Esophagus muscularis mucosa (tissue), 4 donors: ENCODE measurements around the gene CLPSL1. TPM values are rescaled to one million over a fixed set of nuclear protein-coding genes. Genes with fewer than 3 reads are reported as not detected.

Source experiments
- DNase-seq: peaks from one replicate; pipeline ENCODE4 v3.0.0-alpha.2; 2017; ENCODE audit errors: extremely low spot score
- H3K27ac ChIP-seq, 4 donors: fragments of 200-600 bp; sonication (generic); replicated peaks in 1 of 4; 1 replicate in 3 of 4; 2 replicates in 1 of 4; pipeline ENCODE4 v1.5.1; 2016 to 2019; ENCODE audit warnings: mild to moderate bottlenecking in 1 of 4
- H3K27me3 ChIP-seq, 4 donors: fragments of 200-600 bp; sonication (generic); one replicate each; pipeline versions ENCODE4 v1.5.1 to v1.6.0; 2016 to 2019
- H3K36me3 ChIP-seq, 4 donors: fragments of 200-600 bp; sonication (generic); one replicate each; pipeline ENCODE4 v1.5.1; 2016 to 2019
- H3K4me1 ChIP-seq, 4 donors: fragments of 200-600 bp; sonication (generic); one replicate each; pipeline ENCODE4 v1.5.1; 2016 to 2019
- H3K4me3 ChIP-seq, 4 donors: fragments of 200-600 bp; sonication (generic); 1 replicate in 2 of 4; 2 replicates in 2 of 4; pipeline ENCODE4 v1.5.1; 2016 to 2019; ENCODE audit warnings: mild to moderate bottlenecking in 4 of 4, moderate library complexity in 1 of 4
- H3K9me3 ChIP-seq, 4 donors: fragments of 200-600 bp; sonication (generic); 1 replicate in 3 of 4; 2 replicates in 1 of 4; pipeline ENCODE4 v1.5.1; 2016 to 2019
- CTCF ChIP-seq, 3 experiments: fragments of 200-600 bp in 2 of 3; fragments of 450-650 bp in 1 of 3; sonication (generic) in 2 of 3; IDR thresholded peaks; one replicate each; pipeline ENCODE4 v1.5.1; 2017 to 2019; ENCODE audit warnings: antibody characterized with exemption in 3 of 3, mild to moderate bottlenecking in 2 of 3, moderate library complexity in 1 of 3
- EP300 ChIP-seq: sonication (generic); formaldehyde crosslinking; IDR thresholded peaks from one replicate; pipeline ENCODE4 v1.6.1; 2017; ENCODE audit warnings: antibody characterized with exemption
- POLR2A ChIP-seq: fragments of 450-650 bp; IDR thresholded peaks from one replicate; pipeline ENCODE4 v1.6.1; 2017; ENCODE audit warnings: antibody characterized with exemption, moderate library complexity, mild to moderate bottlenecking, low read depth
- POLR2AphosphoS5 ChIP-seq, 2 donors: sonication (generic); formaldehyde crosslinking; IDR thresholded peaks; one replicate each; pipeline ENCODE4 v1.6.1; 2017; ENCODE audit warnings: antibody characterized with exemption in 2 of 2
- WGBS: methylation state at CpG from one replicate; pipeline ENCODE4 v1.1.5; 2018; 5-methylcytosine and 5-hydroxymethylcytosine counted together
- intact Hi-C: fragments of 100-400 bp; cut with DNase I; formaldehyde crosslinking; loops from one replicate; pipeline ENCODE4 v1.15.1; 2023
- total RNA-seq, 4 donors: library from RNA; depleted of rRNA; stranded (reverse); fragments of >200 nt; gene quantifications; one replicate each; pipeline versions ENCODE4 v1.1.0 to v1.2.1, GENCODE V29; 2016

CLPSL1 gene
- total RNA-seq, 4 donors from 2014 or later, result not detected

GRCh38 chr6:35787266-35788218, 6.7 kb downstream of the CLPSL1 start:
- WGBS, result 86% methylated on average over 13 of the region's 13 CpGs
- peaks cover 0 to 85% (median 20%) of the 10 kb centered on the region in 4 donors for H3K27me3 ChIP-seq
- intact Hi-C loops, result loop anchor here (1.0 kb wide), 1 partner anchor 11 kb away; no protein-coding TSS in a partner anchor

GRCh38 chr6:35788423-35788982, 7.7 kb downstream of the CLPSL1 start:
- no peak overlapping the region for H3K4me3 ChIP-seq
- H3K4me1 ChIP-seq, result peaks cover 0 to 5% (median 2%) of the 10 kb centered on the region in 4 donors
- H3K27me3 ChIP-seq, result peaks cover 0 to 86% (median 20%) of the 10 kb centered on the region in 4 donors
- WGBS, result 69% methylated on average over 4 of the region's 4 CpGs
- H3K27ac ChIP-seq, result no peak overlapping the region
- intact Hi-C loops, result no loop called here
- TF ChIP-seq EP300 (no peak), CTCF (IDR thresholded peaks at IDR 0.05) (no peak), POLR2A (no peak), POLR2AphosphoS5 (IDR thresholded peaks at IDR 0.05) (no peak)
- no peak for DNase-seq
- no peaks in the 10 kb centered on the region for H3K9me3 ChIP-seq
- H3K36me3 ChIP-seq, result no peaks in the 10 kb centered on the region

More at GRCh38 chr6:35787266-35788218, 6.7 kb downstream of the CLPSL1 start:
- Histone ChIP-seq H3K27ac (no peak overlapping the region), H3K9me3 (no peaks in the 10 kb centered on the region), H3K36me3 (no peaks in the 10 kb centered on the region), H3K4me1 (peaks cover 0 to 5% (median 2%) of the 10 kb centered on the region in 4 donors), H3K4me3 (no peak overlapping the region)
- TF ChIP-seq EP300 (no peak), POLR2AphosphoS5 (IDR thresholded peaks at IDR 0.05) (no peak), CTCF (IDR thresholded peaks at IDR 0.05) (no peak), POLR2A (no peak)
- DNase-seq, result no peak

GRCh38 chr6:35790683-35791082, 9.9 kb downstream of the CLPSL1 start:
- Histone ChIP-seq H3K4me3 (no peak overlapping the region), H3K4me1 (peaks cover 0 to 5% (median 2%) of the 10 kb centered on the region in 4 donors), H3K27me3 (peaks cover 0 to 73% (median 20%) of the 10 kb centered on the region in 4 donors), H3K36me3 (no peaks in the 10 kb centered on the region), H3K27ac (no peak overlapping the region), H3K9me3 (no peaks in the 10 kb centered on the region)
- intact Hi-C loops, result no loop called here
- no peak for DNase-seq
- no peak for TF ChIP-seq EP300
- 78% methylated on average over 5 of the region's 5 CpGs for WGBS

GRCh38 chr6:35794536-35795452, 14.0 kb downstream of the CLPSL1 start:
- intact Hi-C loops, result no loop called here
- no peaks in the 10 kb centered on the region for H3K36me3 ChIP-seq
- H3K27me3 ChIP-seq, result peaks cover 0 to 60% (median 0%) of the 10 kb centered on the region in 4 donors

More at GRCh38 chr6:35794536-35795452, 14.0 kb downstream of the CLPSL1 start:
- Histone ChIP-seq H3K9me3 (no peaks in the 10 kb centered on the region), H3K27ac (no peak overlapping the region), H3K4me1 (no peaks in the 10 kb centered on the region), H3K4me3 (no peak overlapping the region)
- TF ChIP-seq POLR2A, result no peak
- no peak for TF ChIP-seq EP300
- no peak for TF ChIP-seq POLR2AphosphoS5 (IDR thresholded peaks at IDR 0.05)
- no peak for TF ChIP-seq CTCF (IDR thresholded peaks at IDR 0.05)
- WGBS, result 93% methylated on average over 17 of the region's 17 CpGs
- DNase-seq, result no peak
